ENCODE results near the gene TSR2. TPM values are rescaled to one million over a fixed set of nuclear protein-coding genes. Genes with fewer than 3 reads are reported as not detected.

The TSR2 gene
- total and polyA plus RNA-seq, 2 of the 8 experiments (the other 6 are each of a cell fraction or from before 2014, with no cell fraction given) = 15.1 to 44.2 TPM

DNA sequence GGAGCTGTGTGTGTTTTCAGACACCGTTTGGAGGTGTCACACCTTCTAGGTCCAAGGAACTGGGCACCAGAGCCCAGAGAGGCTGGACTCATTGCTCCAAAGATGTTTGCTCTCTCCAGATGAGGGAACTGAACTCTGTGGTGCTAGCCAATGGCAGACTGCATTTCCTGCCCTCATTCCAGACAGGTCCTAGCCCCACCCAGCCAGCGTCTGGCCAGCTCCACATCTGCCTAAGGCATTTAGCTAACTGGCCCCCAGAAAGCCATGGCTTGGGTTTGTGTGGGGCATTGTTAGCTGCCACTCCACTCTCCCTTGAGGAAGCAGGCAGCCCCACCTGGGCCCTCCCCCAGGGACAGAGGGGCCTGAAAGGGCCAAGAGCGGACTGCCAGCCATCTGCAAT lies 44.5 kb downstream of the TSR2 start:
- TF ChIP-seq TBP (IDR thresholded peaks at IDR 0.05; ENCODE audit: low read depth, low read length) = no peak
- no peak for TF ChIP-seq PHF8 (conservative IDR thresholded peaks at IDR 0.05; ENCODE audit: low read depth, low read length)
- TF ChIP-seq BACH1 (IDR thresholded peaks at IDR 0.05; ENCODE audit: low read length) = no peak
- no peak for TF ChIP-seq POLR2A (IDR thresholded peaks at IDR 0.05; ENCODE audit: control extremely low read depth in 1 of 2, low read depth in 2 of 2, low read length in 2 of 2)
- Histone ChIP-seq H3K23ac (ENCODE audit: insufficient read length) (no peak overlapping the region), H4K8ac (ENCODE audit: extremely low read depth, insufficient read depth, low read length) (no peak overlapping the region), H3K4me2 (ENCODE audit: insufficient read depth in 1 of 2, low read depth in 2 of 2, low read length in 2 of 2) (no peak overlapping the region; a peak in 1 of 4 replicates), H3K4ac (replicated peaks; ENCODE audit: insufficient read length, low read depth, low read length) (no peak overlapping the region), H2BK20ac (ENCODE audit: low read length) (no peak overlapping the region), H4K5ac (ENCODE audit: insufficient read length, low read depth, low read length) (no peak overlapping the region), H4K20me1 (replicated peaks in 1 of 2; ENCODE audit: control insufficient read depth in 1 of 2, insufficient read depth in 2 of 2, low read length in 2 of 2) (no peaks in the 10 kb centered on the region), H3K4me3 (ENCODE audit: extremely low read depth in 1 of 4, insufficient read depth in 2 of 4, low read depth in 3 of 4, low read length in 4 of 4) (no peak overlapping the region), H3K14ac (ENCODE audit: insufficient read length) (no peak overlapping the region), H2BK5ac (ENCODE audit: low read depth, low read length) (no peak overlapping the region), H2BK12ac (ENCODE audit: low read depth, low read length) (no peak overlapping the region), H3K36me3 (ENCODE audit: control insufficient read depth in 2 of 4, insufficient read depth in 4 of 4, low read length in 3 of 4) (no peaks in the 10 kb centered on the region), H2BK15ac (ENCODE audit: low read length) (no peak overlapping the region), H3K23me2 (ENCODE audit: low read depth, low read length) (no peaks in the 10 kb centered on the region; the same call in 1 of the 2 replicates), H3K79me1 (ENCODE audit: low read depth, low read length) (no peaks in the 10 kb centered on the region), H3K9ac (replicated peaks in 1 of 4; ENCODE audit: extremely low read depth in 1 of 4, low read depth in 3 of 4, low read length in 3 of 4) (no peak overlapping the region), H3K4me1 (replicated peaks in 1 of 4; ENCODE audit: control insufficient read depth in 3 of 4, insufficient read depth in 4 of 4, low read length in 3 of 4) (peaks cover 9 to 36% (median 17%) of the 10 kb centered on the region in 4 experiments), H3K18ac (ENCODE audit: extremely low read depth, low read length) (no peak overlapping the region), H3K79me2 (ENCODE audit: control insufficient read depth in 1 of 2, insufficient read depth in 2 of 2, low read length in 2 of 2) (peaks cover 0 to 38% of the 10 kb centered on the region in 2 experiments; a peak in 2 of 4 replicates), H3K27me3 (replicated peaks in 1 of 4; ENCODE audit: control insufficient read depth in 3 of 4, extremely low read depth in 1 of 4, insufficient read depth in 3 of 4, low read length in 3 of 4) (no peaks in the 10 kb centered on the region), H4K91ac (replicated peaks; ENCODE audit: insufficient read length, low read length) (no peak overlapping the region), H3K56ac (replicated peaks; ENCODE audit: insufficient read length, low read depth, low read length) (no peak overlapping the region), H2AFZ (ENCODE audit: low read length) (no peak overlapping the region), H3K27ac (ENCODE audit: low read depth, low read length) (no peak overlapping the region), H2AK5ac (ENCODE audit: low read depth, low read length) (no peak overlapping the region), H2BK120ac (replicated peaks; ENCODE audit: low read depth, low read length) (no peak overlapping the region), H3K9me3 (ENCODE audit: insufficient read depth in 2 of 2, low read depth in 1 of 2, low read length in 1 of 2) (no peaks in the 10 kb centered on the region)
- ChIA-PET POLR2A (ENCODE audit: partially characterized antibody) (interaction anchor here (1.0 to 1.8 kb wide), 5 partner anchors 9 to 52 kb away, joined by 3 to 6 read pairs (median 4); partner anchors contain the start of gene GNL3L), CTCF (ENCODE audit: partially characterized antibody) (interaction anchor here (1.0 kb wide), 1 partner anchor 61 kb away, joined by 3 read pairs; no protein-coding TSS in a partner anchor)
- FAIRE-seq = no peak
- WGBS, 2 experiments (ENCODE audit: extremely low coverage in 1 of 2, insufficient coverage in 1 of 2, insufficient read length in 1 of 2, insufficient replicate concordance in 2 of 2, low coverage in 1 of 2, low lambda C conversion rate in 2 of 2, missing lambda C conversion rate in 1 of 2) = 30% methylated on average over 1 of the region's 3 CpGs; no CpG with 5 or more reads in 1 of the 2 experiments
- no peak for DNase-seq (ENCODE audit: low read depth in 1 of 2, low spot score in 2 of 2)
